ENCODE data around the gene CFP.
"Not testable (repeated sequence)": the region's sequence is repeated elsewhere in the genome, so short reads cannot be mapped to it uniquely, and the experiment has no call there.

Gene CFP

GRCh38 chrX:47629419-47630200 lies at the start of gene CFP:
CFP (minus strand) TSS chrX:47629930; CDS start chrX:47629844, 86 bp downstream.
- TF ChIP-seq CTCF (IDR thresholded peaks at IDR 0.05; ENCODE audit: control insufficient read depth, insufficient read depth, low read depth, low read length, missing control alignments) = no peak
- no peak within 1 kb of the TSS for H3K4me3 ChIP-seq (ENCODE audit: control insufficient read depth, low read depth, low read length)

DNA sequence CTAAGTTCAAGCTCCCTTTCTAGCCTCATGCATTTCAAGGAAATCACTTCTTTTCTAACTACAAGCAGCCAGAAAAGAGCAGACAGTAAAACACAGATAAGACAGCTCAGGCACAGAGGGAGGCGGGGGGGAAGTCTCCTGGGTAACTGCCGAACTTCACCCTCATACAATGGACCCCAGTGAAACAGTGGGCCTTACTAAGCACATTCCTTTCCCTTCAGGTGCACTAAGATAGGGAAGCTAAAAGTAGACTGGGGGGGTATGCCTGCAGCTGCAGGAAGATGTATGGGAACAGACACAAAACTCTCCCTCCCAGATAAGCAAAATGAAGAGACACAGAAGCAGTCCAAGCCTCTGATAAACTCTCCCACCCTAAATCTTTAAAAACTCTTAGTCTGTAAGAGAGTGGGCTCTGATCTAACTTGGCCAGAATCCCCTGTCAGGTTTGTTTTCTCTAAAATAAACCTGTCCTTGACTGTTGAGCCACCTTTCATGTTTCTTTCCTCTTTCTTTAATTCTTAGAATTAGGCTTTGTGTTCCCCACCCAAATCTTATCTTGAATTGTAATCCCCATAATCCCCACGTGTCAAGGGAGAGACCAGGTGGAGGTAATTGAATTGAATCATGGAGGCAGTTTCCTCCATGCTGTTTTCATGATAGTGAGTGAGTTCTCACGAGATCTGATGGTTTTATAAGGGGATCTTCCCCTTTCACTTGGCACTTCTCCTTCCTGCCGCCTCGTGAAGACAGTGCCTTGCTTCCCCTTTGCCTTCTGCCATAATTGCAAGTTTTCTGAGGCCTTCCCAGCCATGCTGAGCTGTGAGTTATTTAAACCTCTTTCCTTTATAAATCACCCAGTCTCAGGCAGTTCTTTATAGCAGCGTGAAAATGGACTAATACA lies 46.5 kb upstream of the CFP start:
- not testable (repeated sequence) for H3K4me3 ChIP-seq (ENCODE audit: control insufficient read depth, low read depth, low read length); DNase-seq (ENCODE audit: low read depth)

More at GRCh38 chrX:47629419-47630200, at the start of gene CFP:
- no peak for DNase-seq (ENCODE audit: low read depth)

- no peak for DNase-seq (ENCODE audit: low read depth)
- H3K4me3 ChIP-seq (ENCODE audit: control insufficient read depth, low read depth, low read length) = no peak overlapping the region
These were observed 45.0 kb upstream of the CFP start for GRCh38 chrX:47674776-47675175.

GRCh38 chrX:47665797-47666196 lies 36.1 kb upstream of the CFP start:
- DNase-seq (ENCODE audit: low read depth); H3K4me3 ChIP-seq (ENCODE audit: control insufficient read depth, low read depth, low read length): not testable (repeated sequence)

More at GRCh38 chrX:47674776-47675175, 45.0 kb upstream of the CFP start:
- no peak for TF ChIP-seq CTCF (IDR thresholded peaks at IDR 0.05; ENCODE audit: control insufficient read depth, insufficient read depth, low read depth, low read length, missing control alignments)

GRCh38 chrX:47664737-47665136 lies 35.0 kb upstream of the CFP start:
- no peak overlapping the region for H3K4me3 ChIP-seq (ENCODE audit: control insufficient read depth, low read depth, low read length)
- TF ChIP-seq CTCF (IDR thresholded peaks at IDR 0.05; ENCODE audit: control insufficient read depth, insufficient read depth, low read depth, low read length, missing control alignments) = no peak
- DNase-seq (ENCODE audit: low read depth) = no peak

DNA sequence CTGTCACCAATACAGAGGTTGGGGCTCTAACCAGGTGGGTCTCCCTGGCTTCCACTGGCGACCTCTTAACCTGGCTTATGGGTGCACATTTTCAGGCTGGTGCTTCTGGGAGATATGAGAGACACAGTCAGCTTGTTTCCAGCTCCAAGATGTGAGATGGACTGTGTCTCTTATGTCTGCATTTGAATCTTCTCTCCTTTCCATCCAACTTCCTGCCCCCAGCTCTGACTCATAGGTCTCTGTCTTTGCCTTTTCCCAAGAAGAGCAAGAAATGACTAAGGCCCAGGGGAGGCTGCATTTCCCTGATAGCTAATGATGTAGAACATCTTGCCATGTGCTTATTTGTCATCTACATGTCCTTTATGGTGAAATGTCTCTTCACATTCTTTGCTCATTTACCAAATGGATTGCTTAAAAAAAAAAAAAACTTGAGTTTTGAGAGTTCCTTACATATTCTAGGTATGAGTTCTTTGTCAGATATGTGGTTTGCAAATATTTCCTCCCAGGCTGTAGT lies 32.5 kb upstream of the CFP start:
- peak; percentile 74 for DNase-seq (ENCODE audit: low read depth)
- TF ChIP-seq CTCF (IDR thresholded peaks at IDR 0.05; ENCODE audit: control insufficient read depth, insufficient read depth, low read depth, low read length, missing control alignments) = no peak
- H3K4me3 ChIP-seq (ENCODE audit: control insufficient read depth, low read depth, low read length) = no peak overlapping the region

DNA sequence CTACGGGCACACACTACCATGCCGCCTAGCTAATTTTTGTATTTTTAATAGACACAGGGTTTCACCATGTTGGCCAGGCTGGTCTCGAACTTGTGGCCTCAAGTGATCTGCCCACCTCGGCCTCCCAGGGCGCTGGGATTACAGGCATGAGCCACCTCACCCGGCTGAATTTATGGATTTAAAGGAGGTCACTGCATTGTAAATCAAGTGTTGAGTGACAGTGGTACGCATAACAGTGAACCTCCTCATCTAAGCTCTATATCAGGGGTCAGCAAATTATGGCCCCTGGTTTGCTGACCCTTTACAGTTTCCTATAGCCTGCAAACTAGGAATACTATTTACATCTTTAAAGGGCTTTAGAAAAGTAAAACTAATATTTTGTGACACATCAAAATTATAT lies 31.8 kb upstream of the CFP start:
- TF ChIP-seq CTCF (IDR thresholded peaks at IDR 0.05; ENCODE audit: control insufficient read depth, insufficient read depth, low read depth, low read length, missing control alignments) = no peak
- H3K4me3 ChIP-seq (ENCODE audit: control insufficient read depth, low read depth, low read length) = no peak overlapping the region
- DNase-seq (ENCODE audit: low read depth) = no peak

Measured in AG09309 (cell line).